Aorta (tissue), 5 donors: ENCODE data around the gene GNPNAT1. TPM values are rescaled to one million over a fixed set of nuclear protein-coding genes. Genes with fewer than 3 reads are reported as not detected.
"Not testable (repeated sequence)": the region's sequence is repeated elsewhere in the genome, so short reads cannot be mapped to it uniquely, and the experiment has no call there.

Experiments used
- ATAC-seq: fragments of 200-7000 bp; cut with Tn5 transposase; one replicate; pipeline ENCODE4 v1.9.1; 2022; ENCODE audit warnings: moderate library complexity; ENCODE audit not compliant: low FRiP score
- DNase-seq, 2 donors: peaks; one replicate each; pipeline ENCODE4 v3.0.0-alpha.2; 2020
- H3K27ac ChIP-seq, 2 donors: one replicate each; pipeline ENCODE4 v1.5.1; 2013; ENCODE audit warnings: low read length in 2 of 2, mild to moderate bottlenecking in 2 of 2, moderate library complexity in 2 of 2, control low read depth in 1 of 2, inconsistent platforms in 1 of 2, low read depth in 1 of 2
- H3K27me3 ChIP-seq, 2 donors: one replicate each; pipeline ENCODE4 v1.6.1; 2013; ENCODE audit warnings: control low read depth in 1 of 2, low read length in 1 of 2, mild to moderate bottlenecking in 1 of 2, moderate library complexity in 1 of 2; ENCODE audit not compliant: insufficient read depth in 2 of 2, control insufficient read depth in 1 of 2
- H3K36me3 ChIP-seq, 2 donors: one replicate each; pipeline ENCODE4 v1.6.1; 2013; ENCODE audit warnings: control low read depth in 1 of 2, low read length in 1 of 2, mild to moderate bottlenecking in 1 of 2; ENCODE audit not compliant: insufficient read depth in 2 of 2, control insufficient read depth in 1 of 2
- H3K4me1 ChIP-seq, 2 donors: one replicate each; pipeline ENCODE4 v1.6.1; 2013; ENCODE audit warnings: low read length in 2 of 2, control low read depth in 1 of 2, mild to moderate bottlenecking in 1 of 2, moderate library complexity in 1 of 2; ENCODE audit not compliant: insufficient read depth in 2 of 2, control insufficient read depth in 1 of 2
- H3K4me3 ChIP-seq, 2 donors: one replicate each; pipeline ENCODE4 v1.5.1; 2013; ENCODE audit warnings: low read length in 2 of 2, control low read depth in 1 of 2, mild to moderate bottlenecking in 1 of 2
- H3K9me3 ChIP-seq: one replicate; pipeline ENCODE4 v1.6.1; 2013; ENCODE audit warnings: mild to moderate bottlenecking, low read length; ENCODE audit not compliant: control insufficient read depth
- WGBS, 2 donors: extraction: QIAGEN DNeasy Blood & Tissue Kit; methylation state at CpG; one replicate each; pipeline ENCODE4 v1.1.7; 2013; 5-methylcytosine and 5-hydroxymethylcytosine counted together
- intact Hi-C, 2 donors: fragments of 100-400 bp; cut with DNase I; formaldehyde crosslinking; loops; one replicate each; pipeline versions ENCODE4 v1.14.2 to v1.15.0; 2022
- polyA plus RNA-seq, 2 donors: library from polyadenylated mRNA; stranded (reverse); fragments of 200-250 nt; gene quantifications; one replicate each; pipeline ENCODE4 v1.2.3, GENCODE V29; 2013
- total RNA-seq, 2 donors: library from RNA; stranded (reverse); fragmentation: NEBNext Ultra II Directional; extraction: Animal tissue kit (Norgen Biotek cat#: 25700); gene quantifications; one replicate each; pipeline ENCODE4 v1.2.1, GENCODE V29; 2021
- donor health status: healthy with polysubstance abuse.
- donor health status: Bipolar disorder and iron deficiency.
- donor health status: DM: no; HTN: no; CAD: no.
- donor health status: DM: no; HTN: no; CAD: no.
- donor health status: DM: yes; HTN: yes; CAD: no.

GNPNAT1 gene
- total and polyA plus RNA-seq, 4 donors: 9.8 to 32.4 (median 16.9) TPM

GRCh38 chr14:52729585-52729924 lies 61.9 kb downstream of the GNPNAT1 start:
- no peaks in the 10 kb centered on the region for H3K4me1 ChIP-seq
- DNase-seq (no peak), ATAC-seq (no peak)
- H3K9me3 ChIP-seq: no peaks in the 10 kb centered on the region
- H3K27ac ChIP-seq: no peak overlapping the region
- H3K27me3 ChIP-seq: no peaks in the 10 kb centered on the region
- WGBS, 2 donors: 2% methylated on average over 8 of the region's 8 CpGs
- intact Hi-C loops: no loop called here
- H3K4me3 ChIP-seq: no peak overlapping the region
- peaks cover 0 to 3% of the 10 kb centered on the region in 2 donors for H3K36me3 ChIP-seq

- H3K4me1 ChIP-seq, H3K9me3 ChIP-seq, H3K36me3 ChIP-seq, ATAC-seq, intact Hi-C loops, DNase-seq, H3K27ac ChIP-seq, H3K27me3 ChIP-seq, H3K4me3 ChIP-seq: not testable (repeated sequence)
- 89 to 93% methylated on average over 15 of the region's 15 CpGs for WGBS, 2 donors
Observed at GRCh38 chr14:52729035-52729434, 62.4 kb downstream of the GNPNAT1 start.

- H3K27me3 ChIP-seq, H3K4me1 ChIP-seq, DNase-seq, H3K27ac ChIP-seq, intact Hi-C loops, ATAC-seq, H3K36me3 ChIP-seq, H3K4me3 ChIP-seq, H3K9me3 ChIP-seq: not testable (repeated sequence)
- 90 to 95% methylated on average over 2 of the region's 2 CpGs for whole genome bisulfite sequencing, 2 donors
Observed at GRCh38 chr14:52727509-52727908, 63.9 kb downstream of the GNPNAT1 start.

Other genes with a start within 250 kb of the GNPNAT1 start
- 10 to 100 TPM; 10.2 to 10.7 TPM for gene TXNDC16, start 239.1 kb downstream of the GNPNAT1 start, total RNA-seq
- 1 to 10 TPM; 2.5 to 8.6 TPM for gene TXNDC16, start 239.1 kb downstream of the GNPNAT1 start, polyA plus RNA-seq
- gene GPR137C, start 238.8 kb downstream of the GNPNAT1 start, total RNA-seq: 1 to 10 TPM in 1 of 2 donors, under 1 TPM in 1; 0.62 to 1.7 TPM
- under 1 TPM; 0.13 to 0.28 TPM for gene GPR137C, start 238.8 kb downstream of the GNPNAT1 start, polyA plus RNA-seq
- 10 to 100 TPM; 51.4 to 61.8 TPM for gene ERO1A, start 96.0 kb downstream of the GNPNAT1 start, total RNA-seq
- 10 to 100 TPM in 1 of 2 donors, 1 to 10 TPM in 1; 7.5 to 10.6 TPM for gene ERO1A, start 96.0 kb downstream of the GNPNAT1 start, polyA plus RNA-seq
- 10 to 100 TPM; 76.3 to 78.3 TPM for gene PSMC6, start 84.4 kb downstream of the GNPNAT1 start, total RNA-seq
- 100 to 1,000 TPM in 1 of 2 donors, 10 to 100 TPM in 1; 87.9 to 107 TPM for gene PSMC6, start 84.4 kb downstream of the GNPNAT1 start, polyA plus RNA-seq
- 10 to 100 TPM; 14.3 to 15.5 TPM for gene STYX, start 61.4 kb downstream of the GNPNAT1 start, total RNA-seq
- gene STYX, start 61.4 kb downstream of the GNPNAT1 start, polyA plus RNA-seq: 10 to 100 TPM in 1 of 2 donors, 1 to 10 TPM in 1; 5.3 to 12.8 TPM
- gene FERMT2, start 159.4 kb upstream of the GNPNAT1 start, total RNA-seq: 100 to 1,000 TPM; 205 to 310 TPM
- 100 to 1,000 TPM in 1 of 2 donors, 10 to 100 TPM in 1; 63.0 to 120 TPM for gene FERMT2, start 159.4 kb upstream of the GNPNAT1 start, polyA plus RNA-seq